ENCODE results near the gene CACNA1B.

- TF ChIP-seq CTCF (IDR thresholded peaks at IDR 0.05) (no peak), EP300 (IDR thresholded peaks at IDR 0.05) (no peak)
Observed at GRCh38 chr9:138122676-138123075, 245.1 kb downstream of the CACNA1B start.
